Neural progenitor cell (in vitro differentiated cells): Measurements from ENCODE around the gene SLX4IP. TPM values are rescaled to one million over a fixed set of nuclear protein-coding genes. Genes with fewer than 3 reads are reported as not detected.

Experiments
- DNase-seq: peaks from one replicate; pipeline ENCODE4 v3.0.0-alpha.2; 2016; ENCODE audit warnings: low spot score
- H2AFZ ChIP-seq: fragments of 200-600 bp; sonication (generic); replicated peaks from 2 replicates; pipeline ENCODE4 v1.6.1; 2016; ENCODE audit warnings: antibody characterized with exemption
- H3F3A ChIP-seq: fragments of 200-600 bp; sonication (generic); 2 replicates; pipeline ENCODE4 v1.6.1; 2016; ENCODE audit warnings: antibody characterized with exemption, low read depth
- H3K27ac ChIP-seq: fragments of 200-600 bp; sonication (generic); 2 replicates; pipeline ENCODE4 v1.5.1; 2016; ENCODE audit warnings: mild to moderate bottlenecking
- H3K27me3 ChIP-seq: fragments of 200-600 bp; sonication (generic); 2 replicates; pipeline ENCODE4 v1.6.1; 2016; ENCODE audit warnings: mild to moderate bottlenecking, moderate library complexity
- H3K36me3 ChIP-seq: fragments of 200-600 bp; sonication (generic); 2 replicates; pipeline ENCODE4 v1.5.1; 2016
- H3K4me1 ChIP-seq: fragments of 200-600 bp; sonication (generic); 2 replicates; pipeline ENCODE4 v1.6.1; 2016; ENCODE audit warnings: mixed run types
- H3K4me2 ChIP-seq: fragments of 200-600 bp; sonication (generic); 2 replicates; pipeline ENCODE4 v1.6.1; 2016
- H3K4me3 ChIP-seq: fragments of 200-600 bp; sonication (generic); 2 replicates; pipeline ENCODE4 v1.5.1; 2016
- H3K79me2 ChIP-seq: fragments of 200-600 bp; sonication (generic); 2 replicates; pipeline ENCODE4 v1.6.1; 2016; ENCODE audit warnings: low read depth
- H3K9ac ChIP-seq: fragments of 200-600 bp; sonication (generic); 2 replicates; pipeline ENCODE4 v1.6.1; 2016
- H3K9me3 ChIP-seq: fragments of 200-600 bp; sonication (generic); 2 replicates; pipeline ENCODE4 v1.5.1; 2016; ENCODE audit warnings: low read depth
- H4K20me1 ChIP-seq: fragments of 200-600 bp; sonication (generic); 2 replicates; pipeline ENCODE4 v1.6.1; 2016; ENCODE audit warnings: low read depth
- H3K27ac Mint-ChIP-seq: 3 replicates; pipeline ENCODE4 v1.8.0; 2021; ENCODE audit warnings: mixed read lengths
- H3K27me3 Mint-ChIP-seq: 2 replicates; pipeline ENCODE4 v1.8.0; 2022; ENCODE audit warnings: low read depth, mild to moderate bottlenecking, inconsistent platforms, moderate library complexity, mixed read lengths; ENCODE audit not compliant: insufficient read depth
- H3K36me3 Mint-ChIP-seq: 3 replicates; pipeline ENCODE4 v1.8.0; 2021; ENCODE audit warnings: mixed read lengths
- H3K4me1 Mint-ChIP-seq: 3 replicates; pipeline ENCODE4 v1.8.0; 2021; ENCODE audit warnings: mixed read lengths
- H3K4me3 Mint-ChIP-seq: 3 replicates; pipeline ENCODE4 v1.8.0; 2021; ENCODE audit warnings: mild to moderate bottlenecking, moderate library complexity, mixed read lengths
- H3K9me3 Mint-ChIP-seq: 3 replicates; pipeline ENCODE4 v1.8.0; 2020; ENCODE audit warnings: mixed read lengths
- CTCF ChIP-seq: fragments of 200-600 bp; sonication (generic); IDR thresholded peaks from 2 replicates; pipeline ENCODE4 v1.5.1; 2017; ENCODE audit warnings: antibody characterized with exemption, mild to moderate bottlenecking
- EZH2 ChIP-seq: fragments of 200-600 bp; sonication (generic); IDR thresholded peaks from 2 replicates; pipeline ENCODE4 v1.6.1; 2017; ENCODE audit warnings: antibody characterized with exemption, mild to moderate bottlenecking, moderate library complexity
- EZH2phosphoT487 ChIP-seq: fragments of 200-600 bp; sonication (generic); IDR thresholded peaks from 2 replicates; pipeline ENCODE4 v1.6.1; 2017; ENCODE audit warnings: antibody characterized with exemption
- total RNA-seq: library from RNA; depleted of rRNA; stranded (reverse); fragments of >200 nt; gene quantifications from 2 replicates; pipeline ENCODE4 v1.2.3, GENCODE V29; 2015; ENCODE audit warnings: low replicate concordance

SLX4IP gene
- total RNA-seq, 1 donor from 2014 or later, result 9.5 TPM

DNA sequence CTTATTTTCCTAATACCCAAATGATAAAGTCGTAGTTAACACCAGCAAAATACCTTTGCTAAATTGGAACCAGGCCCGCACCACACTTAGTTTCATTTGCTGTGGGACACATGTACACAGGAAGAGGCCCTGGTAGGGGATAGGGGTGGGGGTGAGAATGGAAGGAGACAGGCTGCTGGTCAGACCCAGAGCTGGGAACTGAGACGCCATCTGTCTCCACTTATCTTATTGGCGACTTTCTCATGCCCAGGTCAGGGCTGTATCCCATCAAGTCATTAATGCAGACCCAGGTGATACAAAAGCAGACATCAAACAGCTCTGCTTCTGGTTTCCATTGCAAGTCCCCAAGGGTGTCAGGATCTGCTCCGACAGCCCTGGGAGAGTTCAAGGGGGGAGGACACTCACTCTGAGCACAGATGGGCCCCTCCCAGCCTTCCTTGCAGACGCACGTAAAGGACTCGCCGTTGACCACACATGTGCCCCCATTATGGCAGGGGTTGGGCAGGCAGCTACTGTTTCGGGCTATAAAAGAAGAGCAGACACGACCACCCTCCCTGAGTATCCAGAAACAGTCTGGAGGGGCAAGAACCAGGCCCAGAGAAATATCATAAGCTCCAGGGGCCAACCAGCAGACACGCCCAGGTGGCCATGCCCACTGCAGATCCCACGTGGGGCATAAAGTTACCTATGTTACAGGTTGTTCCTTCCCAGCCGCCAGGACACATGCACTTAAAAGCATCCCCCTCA is 209.5 kb downstream of the SLX4IP start:
- Histone ChIP-seq H3K4me1 (peaks cover 23% of the 10 kb centered on the region), H3K36me3 (peaks cover 13% of the 10 kb centered on the region), H3K79me2 (peaks cover 18% of the 10 kb centered on the region), H3K9ac (no peak overlapping the region), H3K4me2 (no peak overlapping the region), H3K4me3 (no peak overlapping the region), H4K20me1 (peaks cover 100% of the 10 kb centered on the region), H2AFZ (no peak overlapping the region), H3K27ac (no peak overlapping the region), H3K9me3 (no peaks in the 10 kb centered on the region), H3K27me3 (no peaks in the 10 kb centered on the region), H3F3A (peaks cover 48% of the 10 kb centered on the region)
- Mint-ChIP-seq H3K4me1 (peaks cover 90% of the 10 kb centered on the region), H3K9me3 (no peaks in the 10 kb centered on the region), H3K36me3 (peaks cover 75% of the 10 kb centered on the region), H3K27me3 (peaks cover 13% of the 10 kb centered on the region), H3K27ac (no peak overlapping the region), H3K4me3 (no peak overlapping the region)
- DNase-seq, result no peak
- TF ChIP-seq EZH2phosphoT487 (no peak), CTCF (no peak), EZH2 (no peak)

DNA sequence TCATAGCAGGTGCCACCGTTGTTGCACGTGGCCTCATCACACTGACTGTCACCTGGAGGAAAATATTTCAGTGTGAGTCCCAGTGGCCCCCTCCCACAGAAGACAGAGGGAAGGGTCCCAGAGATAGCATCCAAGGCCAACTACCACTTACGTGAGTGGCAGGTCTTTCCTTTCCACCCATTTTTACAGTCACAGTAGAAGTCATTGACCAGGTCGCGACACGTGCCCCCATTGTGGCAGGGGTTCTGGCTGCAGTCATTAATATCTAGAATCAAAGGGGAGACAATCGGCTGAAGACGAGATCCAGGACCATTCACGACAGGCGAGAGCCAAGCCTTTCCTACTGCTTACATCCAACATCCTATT is 210.1 kb downstream of the SLX4IP start:
- Histone ChIP-seq H3K36me3 (peaks cover 13% of the 10 kb centered on the region), H3K27ac (no peak overlapping the region), H3K4me2 (no peak overlapping the region), H4K20me1 (peaks cover 100% of the 10 kb centered on the region), H3F3A (peaks cover 44% of the 10 kb centered on the region), H3K4me3 (no peak overlapping the region), H3K4me1 (peaks cover 24% of the 10 kb centered on the region), H3K27me3 (no peaks in the 10 kb centered on the region), H2AFZ (no peak overlapping the region), H3K79me2 (peaks cover 22% of the 10 kb centered on the region), H3K9ac (no peak overlapping the region), H3K9me3 (no peaks in the 10 kb centered on the region)
- no peak for TF ChIP-seq EZH2phosphoT487
- no peak for TF ChIP-seq CTCF
- TF ChIP-seq EZH2, result no peak
- no peak for DNase-seq
- Mint-ChIP-seq H3K36me3 (peaks cover 76% of the 10 kb centered on the region), H3K27me3 (peaks cover 13% of the 10 kb centered on the region), H3K27ac (no peak overlapping the region), H3K4me1 (peaks cover 90% of the 10 kb centered on the region), H3K4me3 (no peak overlapping the region), H3K9me3 (no peaks in the 10 kb centered on the region)

DNA sequence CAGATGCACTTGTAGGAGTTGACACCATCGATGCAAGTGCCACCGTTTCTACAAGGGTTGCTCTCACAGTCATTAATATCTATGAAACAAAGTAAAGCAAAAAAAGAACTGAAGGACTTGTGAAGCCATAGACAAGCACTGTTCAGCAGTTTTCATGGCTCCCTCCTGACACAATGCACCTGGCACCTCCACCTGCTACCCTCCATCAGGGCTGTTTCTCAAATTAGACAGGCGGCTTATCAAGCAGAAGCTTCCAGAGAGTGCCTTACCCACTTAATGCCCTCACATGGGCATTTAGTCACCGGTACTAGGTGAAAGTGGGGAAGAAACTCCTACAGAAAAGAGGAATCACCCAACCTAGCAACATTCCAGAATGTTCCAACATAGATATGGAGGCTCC is 210.9 kb downstream of the SLX4IP start:
- no peaks in the 10 kb centered on the region for H3K27me3 ChIP-seq
- DNase-seq, result no peak
- H3K27ac ChIP-seq, result no peak overlapping the region
- H3K4me1 ChIP-seq, result peaks cover 24% of the 10 kb centered on the region
- H3K4me1 Mint-ChIP-seq, result peaks cover 90% of the 10 kb centered on the region
- no peaks in the 10 kb centered on the region for H3K9me3 ChIP-seq
- H3K4me2 ChIP-seq, result no peak overlapping the region
- no peak overlapping the region for H3K4me3 ChIP-seq
- H3K9ac ChIP-seq, result no peak overlapping the region
- no peak overlapping the region for H3K4me3 Mint-ChIP-seq
- H3K79me2 ChIP-seq, result peaks cover 30% of the 10 kb centered on the region
- H4K20me1 ChIP-seq, result peaks cover 100% of the 10 kb centered on the region
- H3K27ac Mint-ChIP-seq, result no peak overlapping the region
- peaks cover 14% of the 10 kb centered on the region for H3K27me3 Mint-ChIP-seq
- peaks cover 70% of the 10 kb centered on the region for H3K36me3 Mint-ChIP-seq
- H3F3A ChIP-seq, result peaks cover 42% of the 10 kb centered on the region
- H3K36me3 ChIP-seq, result peaks cover 9% of the 10 kb centered on the region
- TF ChIP-seq EZH2phosphoT487, result no peak
- TF ChIP-seq CTCF, result no peak
- no peak for TF ChIP-seq EZH2
- H2AFZ ChIP-seq, result no peak overlapping the region
- no peaks in the 10 kb centered on the region for H3K9me3 Mint-ChIP-seq
